Trophoblast cell (in vitro differentiated cells and primary cell): ENCODE data around the gene C16orf74.

Experiments used
- DNase-seq, 2 donors: peaks; one replicate each; pipeline ENCODE4 v3.0.0-alpha.2; 2016
- H2AFZ ChIP-seq: 2 replicates; pipeline ENCODE4 v1.6.1; 2013; ENCODE audit warnings: low read length, moderate library complexity, mild to moderate bottlenecking; ENCODE audit not compliant: insufficient read depth, poor library complexity
- H2AK5ac ChIP-seq: 2 replicates; pipeline ENCODE4 v1.6.1; 2013; ENCODE audit warnings: mild to moderate bottlenecking, low read length
- H2BK120ac ChIP-seq: 2 replicates; pipeline ENCODE4 v1.6.1; 2013; ENCODE audit warnings: low read length, mild to moderate bottlenecking, moderate library complexity; ENCODE audit not compliant: insufficient read depth, poor library complexity
- H2BK12ac ChIP-seq: 2 replicates; pipeline ENCODE4 v1.6.1; 2013; ENCODE audit warnings: mild to moderate bottlenecking, low read length, moderate library complexity
- H2BK5ac ChIP-seq: 2 replicates; pipeline ENCODE4 v1.6.1; 2013; ENCODE audit warnings: low read length, low read depth, moderate library complexity, mild to moderate bottlenecking; ENCODE audit not compliant: poor library complexity
- H3K14ac ChIP-seq: 2 replicates; pipeline ENCODE4 v1.6.1; 2013; ENCODE audit warnings: mild to moderate bottlenecking, low read length
- H3K18ac ChIP-seq: 2 replicates; pipeline ENCODE4 v1.6.1; 2013; ENCODE audit warnings: mild to moderate bottlenecking, low read length
- H3K23ac ChIP-seq: 2 replicates; pipeline ENCODE4 v1.6.1; 2013; ENCODE audit warnings: low read length
- H3K27ac ChIP-seq: 2 replicates; pipeline ENCODE4 v1.5.1; 2013; ENCODE audit warnings: low read depth, mild to moderate bottlenecking, inconsistent platforms, low read length, moderate library complexity
- H3K27me3 ChIP-seq: 2 replicates; pipeline ENCODE4 v1.6.1; 2013; ENCODE audit warnings: inconsistent platforms, mild to moderate bottlenecking, low read length, moderate library complexity; ENCODE audit not compliant: insufficient read depth
- H3K36me3 ChIP-seq, 2 experiments: 1 replicate in 1 of 2; 2 replicates in 1 of 2; pipeline ENCODE4 v1.6.1; 2013; ENCODE audit warnings: low read length in 2 of 2, mild to moderate bottlenecking in 2 of 2, moderate library complexity in 1 of 2; ENCODE audit not compliant: insufficient read depth in 2 of 2, control insufficient read depth in 1 of 2
- H3K4ac ChIP-seq: 2 replicates; pipeline ENCODE4 v1.6.1; 2013; ENCODE audit warnings: low read depth, mild to moderate bottlenecking, low read length, moderate library complexity
- H3K4me1 ChIP-seq, 2 experiments: 1 replicate in 1 of 2; 2 replicates in 1 of 2; pipeline ENCODE4 v1.6.1; 2013; ENCODE audit warnings: low read length in 2 of 2, mild to moderate bottlenecking in 2 of 2, moderate library complexity in 1 of 2; ENCODE audit not compliant: insufficient read depth in 2 of 2, control insufficient read depth in 1 of 2
- H3K4me2 ChIP-seq: 2 replicates; pipeline ENCODE4 v1.6.1; 2013; ENCODE audit warnings: inconsistent platforms, mild to moderate bottlenecking, low read length, moderate library complexity
- H3K4me3 ChIP-seq: 2 replicates; pipeline ENCODE4 v1.5.1; 2013; ENCODE audit warnings: mild to moderate bottlenecking, low read depth, low read length, inconsistent platforms
- H3K79me1 ChIP-seq: one replicate; pipeline ENCODE4 v1.6.1; 2013; ENCODE audit warnings: low read length
- H3K79me2 ChIP-seq: 2 replicates; pipeline ENCODE4 v1.6.1; 2013; ENCODE audit warnings: low read length, mild to moderate bottlenecking; ENCODE audit not compliant: control insufficient read depth, insufficient read depth, poor library complexity
- H3K9ac ChIP-seq: 2 replicates; pipeline ENCODE4 v1.6.1; 2013; ENCODE audit warnings: mild to moderate bottlenecking, low read length
- H3K9me3 ChIP-seq: 2 replicates; pipeline ENCODE4 v1.6.1; 2013; ENCODE audit warnings: low read depth, mild to moderate bottlenecking, control low read depth, inconsistent platforms, low read length; ENCODE audit not compliant: insufficient read depth
- H4K12ac ChIP-seq: 2 replicates; pipeline ENCODE4 v1.6.1; 2013; ENCODE audit warnings: low read depth, mild to moderate bottlenecking, low read length, moderate library complexity
- H4K8ac ChIP-seq: 2 replicates; pipeline ENCODE4 v1.6.1; 2013; ENCODE audit warnings: low read depth, mild to moderate bottlenecking, low read length, moderate library complexity
- H4K91ac ChIP-seq: one replicate; pipeline ENCODE4 v1.6.1; 2013; ENCODE audit warnings: low read depth, mild to moderate bottlenecking, low read length, moderate library complexity
- WGBS: extraction: QIAGEN DNeasy Blood & Tissue Kit; methylation state at CpG from one replicate; pipeline ENCODE4 v1.1.7; 2013; ENCODE audit warnings: missing lambda C conversion rate; ENCODE audit not compliant: insufficient read length, insufficient coverage; ENCODE audit errors: extremely low coverage; 5-methylcytosine and 5-hydroxymethylcytosine counted together

The C16orf74 gene

GRCh38 chr16:85774811-85775210 lies 23.9 kb upstream of the C16orf74 start:
- Histone ChIP-seq H3K9me3 (peaks cover 2% of the 10 kb centered on the region), H3K9ac (no peak overlapping the region), H2AFZ (no peak overlapping the region), H2BK5ac (no peak overlapping the region), H3K4ac (no peak overlapping the region), H3K4me1 (no peaks in the 10 kb centered on the region), H3K79me1 (no peaks in the 10 kb centered on the region), H3K14ac (no peak overlapping the region), H2BK120ac (no peak overlapping the region), H4K8ac (no peak overlapping the region), H3K23ac (no peak overlapping the region), H3K79me2 (no peaks in the 10 kb centered on the region), H4K12ac (no peak overlapping the region), H4K91ac (no peak overlapping the region), H3K18ac (no peak overlapping the region), H3K27ac (no peak overlapping the region), H2AK5ac (no peak overlapping the region), H3K4me2 (no peak overlapping the region), H3K36me3 (peaks cover 18 to 23% of the 10 kb centered on the region in 2 experiments), H3K4me3 (no peak overlapping the region), H2BK12ac (no peak overlapping the region), H3K27me3 (no peaks in the 10 kb centered on the region)
- no CpG with 5 or more reads among the region's 8 CpGs for WGBS
- DNase-seq: peak; percentile 87 to 95

- Histone ChIP-seq H3K4me1 (no peaks in the 10 kb centered on the region), H2BK5ac (no peak overlapping the region), H3K79me1 (no peaks in the 10 kb centered on the region), H3K9ac (no peak overlapping the region), H3K27me3 (no peaks in the 10 kb centered on the region), H3K4me3 (no peak overlapping the region), H3K36me3 (peaks cover 13 to 18% of the 10 kb centered on the region in 2 experiments), H3K23ac (no peak overlapping the region), H3K18ac (no peak overlapping the region), H4K91ac (no peak overlapping the region), H2AFZ (no peak overlapping the region), H3K79me2 (no peaks in the 10 kb centered on the region), H3K9me3 (peaks cover 2% of the 10 kb centered on the region), H3K27ac (no peak overlapping the region), H4K12ac (no peak overlapping the region), H2BK12ac (no peak overlapping the region), H2AK5ac (no peak overlapping the region), H3K4ac (no peak overlapping the region), H4K8ac (no peak overlapping the region), H2BK120ac (no peak overlapping the region), H3K14ac (no peak overlapping the region), H3K4me2 (no peak overlapping the region)
- no CpG with 5 or more reads among the region's 6 CpGs for WGBS
- peak; percentile 55 to 77 for DNase-seq
These were observed 23.2 kb upstream of the C16orf74 start for GRCh38 chr16:85774136-85774535.

GRCh38 chr16:85773044-85773443 lies 22.1 kb upstream of the C16orf74 start:
- Histone ChIP-seq H3K4me1 (no peaks in the 10 kb centered on the region), H4K12ac (no peak overlapping the region), H3K4ac (no peak overlapping the region), H2BK12ac (no peak overlapping the region), H3K79me1 (no peaks in the 10 kb centered on the region), H2AK5ac (no peak overlapping the region), H4K8ac (no peak overlapping the region), H2BK5ac (no peak overlapping the region), H3K4me3 (no peak overlapping the region), H3K4me2 (no peak overlapping the region), H3K27ac (no peak overlapping the region), H3K9ac (no peak overlapping the region), H2BK120ac (no peak overlapping the region), H3K14ac (no peak overlapping the region), H3K36me3 (peaks cover 6 to 9% of the 10 kb centered on the region in 2 experiments), H2AFZ (no peak overlapping the region), H4K91ac (no peak overlapping the region), H3K9me3 (peaks cover 2% of the 10 kb centered on the region), H3K18ac (no peak overlapping the region), H3K27me3 (no peaks in the 10 kb centered on the region), H3K23ac (no peak overlapping the region), H3K79me2 (no peaks in the 10 kb centered on the region)
- WGBS: no CpG with 5 or more reads among the region's 6 CpGs
- peak; percentile 87 to 96 for DNase-seq

- H3K9ac ChIP-seq: no peak overlapping the region
- peaks cover 2% of the 10 kb centered on the region for H3K9me3 ChIP-seq
- no CpG with 5 or more reads among the region's 6 CpGs for WGBS
- no peak overlapping the region for H2BK120ac ChIP-seq
- H3K79me1 ChIP-seq: no peaks in the 10 kb centered on the region
- no peak overlapping the region for H3K4me3 ChIP-seq
- no peaks in the 10 kb centered on the region for H3K4me1 ChIP-seq
- no peak overlapping the region for H2BK12ac ChIP-seq
- no peak for DNase-seq
- no peak overlapping the region for H3K14ac ChIP-seq
- H2AFZ ChIP-seq: no peak overlapping the region
- H3K79me2 ChIP-seq: no peaks in the 10 kb centered on the region
- H3K27me3 ChIP-seq: no peaks in the 10 kb centered on the region
- H3K36me3 ChIP-seq: peaks cover 0 to 2% of the 10 kb centered on the region in 2 experiments
- no peak overlapping the region for H3K4me2 ChIP-seq
- no peak overlapping the region for H3K27ac ChIP-seq
- H4K12ac ChIP-seq: no peak overlapping the region
- H3K18ac ChIP-seq: no peak overlapping the region
- H3K23ac ChIP-seq: no peak overlapping the region
- H2AK5ac ChIP-seq: no peak overlapping the region
- H4K91ac ChIP-seq: no peak overlapping the region
- H2BK5ac ChIP-seq: no peak overlapping the region
- no peak overlapping the region for H3K4ac ChIP-seq
- no peak overlapping the region for H4K8ac ChIP-seq
These were observed 19.8 kb upstream of the C16orf74 start for GRCh38 chr16:85770741-85771140.
